ENCODE data around the gene PUSL1.

Gene PUSL1

GRCh38 chr1:1356796-1357401 lies 48.5 kb downstream of the PUSL1 start:
- DNase-seq: no peak

GRCh38 chr1:1357871-1358432 lies 49.6 kb downstream of the PUSL1 start:
- no peak for DNase-seq

GRCh38 chr1:1358433-1359271 lies 50.3 kb downstream of the PUSL1 start, which contains the start of gene MXRA8:
Gene MXRA8 (minus strand): TSS chr1:1358555. CDS start chr1:1358504, 51 bp downstream.
- no peak for DNase-seq

- no peak for DNase-seq
Observed at GRCh38 chr1:1359308-1359663, 50.9 kb downstream of the PUSL1 start.

GRCh38 chr1:1359664-1360468 lies 51.5 kb downstream of the PUSL1 start:
- DNase-seq: no peak

- DNase-seq: no peak
Observed at GRCh38 chr1:1360506-1361169, 52.2 kb downstream of the PUSL1 start.
